AG10803 (cell line): Measurements from ENCODE around the gene CABP7.
A peak's percentile ranks its signal among the peaks of the same experiment; 100 is the strongest.

Experiments
- DNase-seq: peaks from one replicate; pipeline ENCODE4 v3.0.0; 2010; ENCODE audit warnings: low read depth
- H3K4me3 ChIP-seq: 2 replicates; pipeline ENCODE4 v1.5.1; 2011; ENCODE audit warnings: mild to moderate bottlenecking, low read length, control low read depth
- TF ChIP-seq, protein P1 (sequence below): conservative IDR thresholded peaks from 2 replicates; pipeline ENCODE4 v1.5.1; 2011; ENCODE audit warnings: mild to moderate bottlenecking, low read length, control low read depth, inconsistent platforms

The CABP7 gene

DNA sequence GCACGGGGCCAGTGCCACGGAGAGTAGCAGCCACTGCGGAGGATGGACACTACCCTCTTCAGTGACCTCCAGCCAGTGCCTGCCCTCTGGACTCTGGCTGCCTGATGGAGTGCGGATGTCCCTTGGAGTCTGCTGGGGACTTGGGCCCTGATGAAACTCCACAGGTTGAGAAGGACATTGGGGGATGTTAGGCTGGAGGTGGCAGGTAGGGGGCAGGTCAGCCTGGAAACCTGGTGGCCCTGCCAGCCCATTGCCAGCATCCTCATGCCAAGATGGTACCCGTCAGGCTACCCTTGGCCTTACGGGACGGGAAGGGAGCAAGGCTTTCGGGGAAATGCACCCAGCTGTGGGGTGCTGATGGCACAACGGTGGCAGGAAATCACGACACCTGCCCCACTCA lies 4.0 kb downstream of the CABP7 start:
- TF ChIP-seq, protein P1, sequence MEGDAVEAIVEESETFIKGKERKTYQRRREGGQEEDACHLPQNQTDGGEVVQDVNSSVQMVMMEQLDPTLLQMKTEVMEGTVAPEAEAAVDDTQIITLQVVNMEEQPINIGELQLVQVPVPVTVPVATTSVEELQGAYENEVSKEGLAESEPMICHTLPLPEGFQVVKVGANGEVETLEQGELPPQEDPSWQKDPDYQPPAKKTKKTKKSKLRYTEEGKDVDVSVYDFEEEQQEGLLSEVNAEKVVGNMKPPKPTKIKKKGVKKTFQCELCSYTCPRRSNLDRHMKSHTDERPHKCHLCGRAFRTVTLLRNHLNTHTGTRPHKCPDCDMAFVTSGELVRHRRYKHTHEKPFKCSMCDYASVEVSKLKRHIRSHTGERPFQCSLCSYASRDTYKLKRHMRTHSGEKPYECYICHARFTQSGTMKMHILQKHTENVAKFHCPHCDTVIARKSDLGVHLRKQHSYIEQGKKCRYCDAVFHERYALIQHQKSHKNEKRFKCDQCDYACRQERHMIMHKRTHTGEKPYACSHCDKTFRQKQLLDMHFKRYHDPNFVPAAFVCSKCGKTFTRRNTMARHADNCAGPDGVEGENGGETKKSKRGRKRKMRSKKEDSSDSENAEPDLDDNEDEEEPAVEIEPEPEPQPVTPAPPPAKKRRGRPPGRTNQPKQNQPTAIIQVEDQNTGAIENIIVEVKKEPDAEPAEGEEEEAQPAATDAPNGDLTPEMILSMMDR = no peak
- DNase-seq = no peak
- H3K4me3 ChIP-seq = no peak overlapping the region

- TF ChIP-seq, protein P1 = no peak
- H3K4me3 ChIP-seq = no peak overlapping the region
- no peak for DNase-seq
Measured at GRCh38 chr22:29724843-29725242, 5.0 kb downstream of the CABP7 start.

- TF ChIP-seq, protein P1 = no peak
- no peak for DNase-seq
- H3K4me3 ChIP-seq = no peak overlapping the region
Measured at GRCh38 chr22:29726106-29726505, 6.3 kb downstream of the CABP7 start.

DNA sequence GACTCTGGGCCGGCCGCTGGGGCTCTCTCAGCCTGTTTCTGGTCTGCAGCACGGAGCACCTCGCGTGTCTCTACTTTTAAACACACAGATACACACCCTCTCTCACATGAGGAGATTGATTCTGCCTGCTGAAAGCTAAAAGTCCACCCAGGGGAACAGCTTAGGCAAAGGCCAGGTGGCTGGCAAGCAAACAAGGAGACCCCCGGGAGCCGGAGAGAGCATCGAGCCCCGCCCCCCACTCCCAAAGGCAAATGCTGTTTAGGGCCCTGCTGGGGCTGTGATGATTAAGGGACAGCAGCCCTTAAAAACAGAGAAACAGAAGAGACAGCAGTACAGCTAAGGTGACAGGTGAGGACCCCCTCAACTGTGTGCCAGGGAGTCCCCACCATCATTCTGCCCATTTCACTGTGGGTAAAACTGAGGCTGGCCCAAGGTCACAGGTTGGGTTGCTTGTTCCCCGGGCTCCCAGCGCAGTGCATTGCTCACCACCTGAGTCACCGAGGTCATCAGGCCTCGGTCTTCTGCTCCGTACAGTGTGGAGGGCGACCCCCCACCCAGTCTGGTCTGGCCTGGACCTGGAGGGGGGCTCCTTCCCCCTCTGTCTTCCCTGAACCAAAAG lies 6.8 kb downstream of the CABP7 start:
- no peak overlapping the region for H3K4me3 ChIP-seq
- DNase-seq = no peak
- TF ChIP-seq, protein P1 = no peak

GRCh38 chr22:29727131-29727523 lies 7.3 kb downstream of the CABP7 start:
- TF ChIP-seq, protein P1 = peak; percentile 43
- H3K4me3 ChIP-seq = no peak overlapping the region
- peak; percentile 21 for DNase-seq

- TF ChIP-seq, protein P1 = no peak
- DNase-seq = no peak
Measured at GRCh38 chr22:29729161-29729560, 9.4 kb downstream of the CABP7 start.

DNA sequence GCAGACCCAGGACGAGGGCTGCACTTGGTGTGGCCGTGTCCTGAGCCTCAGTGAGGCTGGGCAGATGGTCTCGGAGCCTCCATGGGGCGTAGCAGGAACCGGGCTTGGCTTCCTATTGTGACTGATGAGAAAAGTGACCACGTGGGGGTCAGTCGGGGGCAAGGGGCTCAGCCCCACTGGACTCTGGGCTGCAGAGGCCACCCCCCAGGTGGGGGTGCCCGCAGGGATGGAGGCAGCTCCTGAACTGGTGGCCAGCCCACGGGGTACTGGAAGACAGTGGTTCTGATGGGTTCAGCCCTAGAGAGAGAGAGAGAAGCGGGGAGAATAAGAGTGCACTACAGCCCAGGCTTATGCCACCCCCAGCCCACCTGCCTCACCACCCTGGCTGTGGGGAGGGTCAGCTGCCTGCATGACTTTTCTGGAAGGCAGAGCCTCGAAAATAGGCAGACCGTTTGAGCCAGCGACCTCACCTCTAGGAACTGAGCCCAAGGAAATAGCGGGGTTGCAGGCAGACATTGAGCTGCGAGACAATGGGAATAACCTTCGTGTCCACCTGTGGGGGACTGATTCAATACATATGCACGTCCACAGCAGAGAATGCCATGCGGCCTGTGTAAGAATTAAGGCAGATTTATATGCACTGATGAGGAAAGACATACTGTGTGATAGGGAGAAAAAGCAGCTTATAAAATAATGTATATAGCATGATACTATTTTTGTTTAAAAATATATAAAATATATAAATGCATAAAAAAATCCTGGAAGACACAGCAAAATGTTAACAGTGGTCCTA lies 11.5 kb downstream of the CABP7 start:
- DNase-seq = no peak
- TF ChIP-seq, protein P1 = no peak

More at GRCh38 chr22:29729161-29729560, 9.4 kb downstream of the CABP7 start:
- H3K4me3 ChIP-seq = no peak overlapping the region

More for the DNA sequence above, 11.5 kb downstream of the CABP7 start:
- H3K4me3 ChIP-seq = no peak overlapping the region
